GM18508 (cell line): ENCODE measurements around the gene KREMEN1.
"Not testable (repeated sequence)": the region's sequence is repeated elsewhere in the genome, so short reads cannot be mapped to it uniquely, and the experiment has no call there.

Experiments used
- ATAC-seq: cut with Tn5 transposase; IDR thresholded peaks from one replicate; pipeline ENCODE4 v1.9.1; 2021; ENCODE audit warnings: moderate number of reproducible peaks; ENCODE audit not compliant: insufficient read depth, unreplicated experiment

The KREMEN1 gene

DNA sequence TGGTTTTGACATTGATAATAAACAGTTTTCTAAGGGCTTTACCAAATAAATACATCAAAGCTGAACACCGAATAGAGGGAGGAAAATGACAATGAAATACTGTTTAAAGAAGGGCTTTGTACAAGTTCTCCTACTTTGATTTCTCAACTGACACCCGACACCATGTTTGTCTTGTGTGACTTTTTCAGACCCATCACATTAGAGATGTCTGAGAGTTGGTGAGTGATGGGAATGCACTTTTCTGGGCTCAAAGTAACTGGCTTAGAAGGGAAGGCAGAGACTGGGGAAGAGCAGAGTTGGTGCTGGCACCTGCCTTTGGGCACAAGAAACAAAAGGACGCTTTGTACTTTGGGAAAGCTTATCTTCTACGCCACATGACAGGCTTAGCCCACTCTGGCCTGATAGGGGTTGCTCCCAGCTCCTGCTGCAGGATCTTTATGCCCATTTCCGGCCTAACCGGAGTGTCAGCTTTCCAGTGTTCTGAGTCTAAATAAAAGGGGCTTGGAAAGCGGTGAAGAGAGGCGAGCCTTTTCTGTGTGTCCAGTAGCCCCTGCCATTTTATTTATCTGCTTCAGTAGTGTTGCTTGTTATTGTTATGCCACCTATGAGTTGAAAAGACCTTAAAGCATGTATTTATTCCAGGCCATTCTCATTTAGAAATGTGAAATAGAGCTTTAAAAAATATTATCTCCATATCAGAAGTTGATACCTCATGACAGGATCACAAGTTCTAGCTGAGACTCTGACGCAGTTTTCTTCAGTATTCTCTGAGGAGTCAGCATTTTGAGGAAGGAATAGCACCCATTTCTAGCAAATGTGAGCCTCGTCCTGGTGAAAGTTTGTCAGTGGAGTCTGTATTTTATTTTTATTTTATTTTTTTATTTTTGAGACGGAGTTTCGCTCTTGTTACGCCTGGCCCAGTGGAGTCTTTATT is 24.2 kb downstream of the KREMEN1 start:
- no peak for ATAC-seq

DNA sequence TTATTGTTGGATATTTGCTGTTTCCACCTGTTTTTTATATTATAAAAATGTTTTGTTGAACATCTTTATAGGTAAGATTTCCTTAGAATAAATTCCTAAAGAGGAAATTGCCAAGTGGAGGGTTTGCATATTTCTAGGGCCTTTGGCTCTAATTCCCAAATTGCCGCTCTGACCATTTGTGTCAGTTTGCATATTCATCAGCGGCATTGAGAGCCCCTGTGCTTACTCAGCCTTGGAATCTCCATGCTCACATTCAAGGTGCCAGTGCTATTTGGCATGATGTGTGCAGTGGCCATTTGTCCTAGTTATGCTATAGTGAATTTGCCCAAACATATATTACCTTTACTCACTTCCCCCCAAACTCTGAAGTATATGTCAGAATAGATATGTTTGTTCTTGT is 25.5 kb downstream of the KREMEN1 start:
- ATAC-seq, result no peak

- no peak for ATAC-seq
Measured at GRCh38 chr22:29102300-29102699, 29.5 kb downstream of the KREMEN1 start.

GRCh38 chr22:29103121-29103520 is 30.3 kb downstream of the KREMEN1 start:
- no peak for ATAC-seq

DNA sequence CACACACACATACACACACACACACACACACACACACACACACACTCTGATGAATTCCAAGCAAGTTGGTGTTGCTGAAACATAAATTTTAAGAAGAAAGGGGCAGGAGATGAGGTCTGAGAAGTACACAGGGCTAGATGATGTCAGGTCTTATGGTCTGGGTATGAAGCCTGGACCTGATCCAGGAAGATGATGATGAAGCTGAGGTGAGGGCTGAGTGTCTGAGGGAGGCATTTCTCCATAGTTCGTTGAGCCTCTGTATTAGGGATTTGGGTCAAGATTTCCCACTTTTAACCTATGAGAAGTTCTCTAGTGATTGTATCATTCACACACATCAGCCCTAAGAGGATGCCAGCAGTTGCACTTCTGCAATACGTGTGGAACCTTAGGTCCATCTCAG is 32.6 kb downstream of the KREMEN1 start:
- no peak for ATAC-seq

DNA sequence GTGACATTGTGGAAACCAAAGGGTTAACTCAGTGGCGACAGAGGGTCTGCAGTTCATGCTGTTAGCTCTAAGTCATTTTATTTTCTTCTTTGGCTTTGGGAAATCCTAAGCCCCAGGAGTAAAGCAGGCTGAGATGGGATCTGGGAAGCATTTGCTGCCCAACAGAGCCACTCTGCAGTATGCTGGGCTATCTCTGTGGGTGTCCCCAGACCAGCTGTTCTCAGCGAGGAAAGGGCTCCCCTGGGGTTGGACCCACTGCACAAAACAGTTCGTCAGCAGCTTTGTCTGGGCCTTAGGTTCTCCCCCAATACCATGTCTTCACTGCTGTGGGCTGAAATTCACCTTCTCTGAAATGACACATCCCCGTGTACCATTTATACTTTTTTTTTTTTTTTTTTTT is 34.0 kb downstream of the KREMEN1 start:
- no peak for ATAC-seq

- ATAC-seq, result no peak
Measured at GRCh38 chr22:29108137-29108536, 35.3 kb downstream of the KREMEN1 start.

DNA sequence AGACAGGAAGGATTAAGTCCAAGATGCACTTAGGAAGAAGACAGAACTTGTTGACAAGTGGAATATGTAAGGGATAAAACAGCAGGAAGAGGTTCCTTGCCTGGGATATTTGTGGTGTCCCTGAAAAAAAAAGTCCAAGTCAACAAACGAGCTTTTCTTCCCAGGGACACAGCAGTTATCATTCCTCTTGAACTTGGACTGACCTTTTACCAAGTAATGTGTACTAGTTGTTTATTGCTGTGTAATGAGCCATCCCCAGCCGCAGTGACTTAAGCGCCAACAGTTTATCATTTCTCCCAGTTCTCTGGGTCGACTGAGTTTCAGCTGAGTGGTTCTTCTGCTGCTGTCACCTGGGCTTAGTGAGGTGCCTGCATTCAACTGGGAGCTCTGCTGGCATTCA is 37.0 kb downstream of the KREMEN1 start:
- ATAC-seq, result no peak

DNA sequence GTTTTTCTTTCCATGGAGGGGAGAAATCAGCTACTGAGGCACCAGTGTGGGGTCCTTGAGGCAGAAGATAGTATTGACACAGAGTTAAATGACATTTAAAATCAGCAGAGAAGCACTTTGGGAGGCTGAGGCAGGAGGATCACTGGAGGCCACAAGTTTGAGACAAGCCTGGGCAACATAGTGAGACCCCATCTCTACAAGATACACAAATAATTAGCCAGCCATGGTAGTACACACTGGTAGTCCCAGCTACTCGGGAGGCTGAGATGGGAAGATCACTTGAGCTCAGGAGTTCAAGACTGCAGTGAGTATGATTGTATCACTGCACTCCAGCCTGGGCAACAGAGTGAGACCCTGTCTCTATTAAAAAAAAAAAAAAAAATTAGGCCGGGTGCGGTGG is 38.1 kb downstream of the KREMEN1 start:
- no peak for ATAC-seq

GRCh38 chr22:29112121-29112520 is 39.3 kb downstream of the KREMEN1 start:
- no peak for ATAC-seq

DNA sequence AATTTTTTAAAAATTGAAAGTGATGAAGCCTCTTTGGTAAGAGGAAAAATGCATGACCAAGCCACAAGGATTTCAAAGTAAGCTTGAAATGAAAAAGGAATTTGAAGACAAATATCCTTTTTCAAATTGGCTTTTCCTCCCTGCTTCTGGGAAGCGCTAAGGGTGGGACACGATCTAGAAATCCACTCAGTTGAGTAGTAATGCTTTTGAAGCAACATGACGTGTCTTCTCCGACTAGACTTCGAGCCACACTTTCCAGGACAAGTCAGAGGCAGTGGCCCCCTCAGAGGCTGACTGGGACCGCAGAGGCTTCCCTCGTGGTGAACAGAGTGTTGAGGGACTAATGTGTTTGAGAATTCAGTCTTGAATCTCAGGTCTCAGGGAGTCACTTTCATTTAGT is 39.8 kb downstream of the KREMEN1 start:
- no peak for ATAC-seq

DNA sequence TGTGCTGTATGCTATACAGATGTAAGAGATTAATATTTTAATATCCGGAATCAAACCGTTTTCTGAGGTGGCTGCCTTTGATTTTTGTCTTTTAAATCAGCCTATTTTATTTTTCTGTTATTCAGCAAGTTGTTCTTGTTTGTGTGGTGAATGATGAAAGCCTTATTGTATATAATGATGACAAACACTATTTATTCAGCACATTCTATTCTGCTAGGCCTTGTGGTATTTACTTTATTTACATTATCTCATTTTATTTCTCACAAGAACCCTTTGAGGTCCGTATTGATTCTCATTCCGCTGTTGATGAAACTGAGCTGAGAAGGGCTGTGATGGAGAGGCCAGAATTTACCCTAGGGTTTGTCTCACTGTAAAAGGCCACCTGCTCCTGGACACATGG is 40.5 kb downstream of the KREMEN1 start:
- ATAC-seq, result no peak

GRCh38 chr22:29114392-29114791 is 41.6 kb downstream of the KREMEN1 start:
- ATAC-seq, result no peak

DNA sequence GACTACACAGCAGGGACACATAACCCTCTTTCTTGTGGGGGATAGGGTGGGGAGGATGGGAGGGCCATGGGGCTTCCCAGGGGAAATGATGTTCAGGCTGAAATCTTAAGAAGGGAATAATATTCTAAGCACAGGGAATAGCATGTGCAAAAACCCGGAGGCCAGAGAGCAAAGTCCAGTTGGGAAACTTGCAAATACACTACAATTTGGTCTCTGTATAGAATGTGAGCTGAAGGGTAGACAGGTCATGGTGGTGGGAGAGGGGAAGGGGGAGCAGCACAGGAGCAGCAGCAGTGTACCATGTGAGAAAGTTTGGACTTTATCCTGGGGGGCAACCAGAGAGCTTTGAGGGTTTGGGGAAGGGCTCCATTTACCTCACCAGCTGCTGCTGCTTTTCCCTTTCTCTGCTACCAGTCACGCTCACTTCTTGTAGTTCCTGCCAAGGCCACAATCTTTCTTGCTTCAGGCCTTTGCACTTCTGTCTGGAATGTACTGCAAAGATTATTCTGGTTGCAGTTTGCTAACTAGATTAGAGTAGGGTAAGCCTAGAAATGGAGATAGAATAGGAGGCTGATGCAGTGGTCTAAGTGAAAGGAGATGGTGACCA is 43.0 kb downstream of the KREMEN1 start:
- no peak for ATAC-seq

- no peak for ATAC-seq
Measured at GRCh38 chr22:29116397-29117123, 43.7 kb downstream of the KREMEN1 start.

GRCh38 chr22:29117799-29118477 is 45.1 kb downstream of the KREMEN1 start:
- no peak for ATAC-seq

DNA sequence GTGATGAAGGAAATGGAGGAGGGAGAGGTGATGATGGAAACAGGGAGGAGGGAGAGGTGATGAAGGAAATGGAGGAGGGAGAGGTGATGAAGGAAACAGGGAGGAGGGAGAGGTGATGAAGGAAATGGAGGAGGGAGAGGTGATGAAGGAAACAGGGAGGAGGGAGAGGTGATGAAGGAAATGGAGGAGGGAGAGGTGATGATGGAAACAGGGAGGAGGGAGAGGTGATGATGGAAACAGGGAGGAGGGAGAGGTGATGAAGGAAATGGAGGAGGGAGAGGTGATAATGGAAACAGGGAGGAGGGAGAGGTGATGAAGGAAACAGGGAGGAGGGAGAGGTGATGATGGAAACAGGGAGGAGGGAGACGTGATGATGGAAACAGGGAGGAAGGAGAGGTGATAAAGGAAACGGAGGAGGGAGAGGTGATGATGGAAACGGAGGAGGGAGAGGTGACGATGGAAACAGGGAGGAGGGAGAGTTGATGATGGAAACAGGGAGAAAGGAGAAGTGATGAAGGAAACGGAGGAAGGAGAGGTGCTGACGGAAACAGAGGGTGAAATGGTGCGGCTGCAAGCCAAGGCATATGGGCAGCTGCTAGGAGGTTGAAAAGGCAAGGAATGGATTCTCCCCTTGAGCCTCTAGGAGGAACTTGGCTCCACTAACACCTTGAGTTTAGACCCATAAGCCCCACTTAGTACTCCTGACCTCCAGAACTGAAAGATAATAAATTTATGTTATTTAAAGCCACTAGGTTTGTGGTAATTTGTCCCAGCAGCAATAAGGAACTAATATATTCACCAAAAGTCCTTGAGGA is 47.5 kb downstream of the KREMEN1 start:
- not testable (repeated sequence) for ATAC-seq

DNA sequence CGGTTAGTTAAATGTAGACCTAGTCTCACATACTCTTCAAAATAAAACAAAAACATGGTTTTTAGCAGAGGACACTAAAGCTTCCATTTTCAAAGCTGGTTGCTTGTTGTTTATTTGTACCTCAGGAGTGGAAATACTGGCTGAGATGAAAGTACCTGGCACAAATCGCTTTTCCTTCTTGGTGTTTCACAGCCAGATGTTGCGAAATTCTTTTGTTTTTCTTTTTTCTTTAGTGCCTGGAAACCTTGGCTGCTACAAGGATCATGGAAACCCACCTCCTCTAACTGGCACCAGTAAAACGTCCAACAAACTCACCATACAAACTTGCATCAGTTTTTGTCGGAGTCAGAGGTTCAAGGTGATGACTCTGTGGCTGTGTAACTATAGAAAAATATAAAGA is 48.3 kb downstream of the KREMEN1 start:
- no peak for ATAC-seq

- ATAC-seq, result no peak
Measured at GRCh38 chr22:29122041-29122440, 49.2 kb downstream of the KREMEN1 start.
